DMS 273 treated with DMSO at 0.1 percent for 48 hours (cell line): ENCODE results near the gene RFX3.
"Not testable (repeated sequence)": the region's sequence is repeated elsewhere in the genome, so short reads cannot be mapped to it uniquely, and the experiment has no call there.

ENCODE experiments used
- DNase-seq: peaks from one replicate; lab custom pipeline; 2025; lab: John Stamatoyannopoulos, UW

Gene RFX3

GRCh38 chr9:3343671-3344070 is 182.1 kb downstream of the RFX3 start:
- DNase-seq, result no peak

GRCh38 chr9:3342159-3342777 is 183.5 kb downstream of the RFX3 start:
- no peak for DNase-seq

DNA sequence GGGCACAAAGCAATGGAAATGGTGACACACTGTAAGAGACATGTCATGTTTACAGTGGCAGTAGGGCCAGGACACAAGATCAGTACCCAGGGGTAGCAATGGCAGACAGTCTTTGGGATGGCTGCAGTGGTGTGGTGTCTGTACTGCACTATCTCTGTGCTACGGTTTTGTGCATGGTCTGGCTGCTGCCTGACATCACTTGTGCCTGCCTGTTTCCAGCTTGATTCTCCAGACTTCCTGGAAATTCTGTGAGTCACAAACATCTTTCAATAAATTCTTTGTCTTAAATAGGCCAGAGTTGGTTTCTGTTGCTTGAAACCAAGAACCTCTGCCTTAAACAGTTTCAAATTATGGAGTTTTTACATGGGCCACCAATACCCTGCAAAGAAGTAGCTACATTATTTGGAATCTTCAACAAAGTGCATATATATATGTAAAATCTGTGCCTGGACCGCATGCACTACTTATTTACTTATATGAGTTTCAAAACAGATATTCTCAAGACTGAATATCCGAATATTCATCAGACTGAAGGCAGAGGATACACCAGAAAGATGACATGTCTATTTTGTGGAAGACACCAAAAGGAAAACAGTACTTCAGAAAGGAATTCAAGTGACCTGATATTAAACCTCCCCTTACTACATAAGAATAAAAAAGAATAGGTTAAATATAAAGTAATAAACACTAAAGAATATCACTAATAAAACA is 188.1 kb downstream of the RFX3 start:
- DNase-seq, result no peak

DNA sequence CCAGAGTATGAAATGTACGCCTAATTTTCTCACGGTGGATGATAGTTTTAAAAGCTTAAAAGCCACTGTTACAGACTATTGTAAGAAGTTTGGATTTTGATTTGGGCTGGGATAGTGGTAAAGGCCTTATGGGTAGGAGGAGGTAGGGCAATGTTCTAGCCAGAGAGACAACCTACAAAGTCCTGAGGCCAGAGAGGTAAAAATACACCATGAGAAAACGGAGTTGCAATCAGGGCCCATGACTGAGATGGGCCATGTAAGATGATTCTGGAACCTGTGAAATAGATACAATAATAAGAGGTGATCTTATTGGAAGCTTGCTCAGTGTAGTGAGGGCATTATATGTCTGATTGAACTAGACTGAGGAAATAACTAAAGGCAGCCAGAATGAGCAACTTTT is 188.8 kb downstream of the RFX3 start:
- no peak for DNase-seq

- DNase-seq, result no peak
Measured at GRCh38 chr9:3332802-3333201, 193.0 kb downstream of the RFX3 start.

- no peak for DNase-seq
Measured at GRCh38 chr9:3331801-3332200, 194.0 kb downstream of the RFX3 start.

GRCh38 chr9:3330792-3331420 is 194.9 kb downstream of the RFX3 start:
- no peak for DNase-seq

DNA sequence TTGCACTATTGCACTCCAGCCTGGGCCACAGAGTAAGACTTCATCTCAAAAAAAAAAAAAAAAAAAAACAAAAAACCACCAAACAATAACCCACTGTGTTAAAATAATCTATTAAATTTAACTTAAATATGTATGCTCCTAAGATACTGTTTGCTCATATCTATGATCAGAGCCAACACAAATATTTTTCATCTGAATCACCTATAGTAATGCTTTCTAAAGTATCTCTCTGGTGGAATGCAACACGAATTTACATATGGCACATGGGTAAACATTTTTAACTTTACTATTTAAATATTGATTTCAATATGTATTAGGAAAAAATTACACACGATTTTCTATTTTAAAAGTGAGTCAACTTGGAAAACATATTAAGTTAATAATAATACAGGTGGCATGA is 196.4 kb downstream of the RFX3 start:
- no peak for DNase-seq

DNA sequence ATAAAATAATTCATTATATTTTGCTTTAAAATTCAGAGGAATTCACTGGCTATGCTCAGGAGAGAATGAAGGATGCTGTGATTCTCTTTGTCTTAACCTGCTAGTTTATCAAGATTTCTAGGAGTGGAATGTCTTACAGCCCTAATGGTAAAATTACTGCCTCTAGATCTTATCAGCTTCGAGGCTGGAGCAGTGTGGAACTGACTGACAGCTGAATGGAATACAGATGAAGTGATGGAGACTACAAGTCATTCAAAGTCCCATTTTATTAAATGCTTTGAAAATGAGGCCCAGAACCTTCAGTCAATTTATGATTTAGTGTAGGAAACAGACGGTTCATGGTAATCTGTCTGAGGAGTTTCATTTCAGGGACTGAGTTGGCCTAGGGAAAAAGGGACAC is 202.1 kb downstream of the RFX3 start:
- DNase-seq, result no peak

DNA sequence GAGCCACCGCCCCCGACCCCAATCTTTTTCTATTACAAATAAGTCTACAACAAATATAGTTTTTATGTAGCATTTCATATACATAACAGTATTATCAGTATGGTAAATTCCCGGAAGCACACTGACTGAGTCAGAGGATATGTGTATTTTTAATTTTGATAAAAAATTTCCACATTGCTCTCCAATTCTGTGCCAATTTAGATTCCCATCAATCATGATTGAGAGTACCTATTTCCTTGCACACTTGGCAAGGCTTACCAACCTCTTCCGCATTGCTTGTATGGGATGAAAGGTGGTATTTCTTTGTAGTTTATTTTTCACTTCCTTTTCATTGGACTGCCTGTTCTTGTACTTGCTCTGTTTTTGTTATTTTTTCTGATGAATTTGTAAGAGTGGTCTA is 204.6 kb downstream of the RFX3 start:
- no peak for DNase-seq

- not testable (repeated sequence) for DNase-seq
Measured at GRCh38 chr9:3312595-3312994, 213.2 kb downstream of the RFX3 start.

- no peak for DNase-seq
Measured at GRCh38 chr9:3308609-3309008, 217.2 kb downstream of the RFX3 start.

DNA sequence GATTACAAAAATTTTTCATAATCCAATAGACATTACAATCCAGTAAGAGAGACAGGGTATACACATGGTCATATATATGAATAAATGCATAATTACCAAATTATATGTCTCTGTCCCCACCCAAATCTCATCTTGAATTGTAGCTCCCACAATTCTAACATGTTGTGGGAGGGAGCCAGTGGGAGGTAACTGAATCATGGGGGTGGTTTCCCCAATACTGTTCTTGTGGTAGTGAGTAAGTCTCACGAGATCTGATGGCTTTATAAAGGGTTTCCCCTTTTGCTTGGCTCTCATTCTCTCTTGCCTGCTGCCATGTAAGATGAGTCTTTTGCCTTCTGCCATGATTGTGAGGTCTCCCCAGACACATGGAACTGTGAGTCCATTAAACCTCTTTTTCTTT is 221.4 kb downstream of the RFX3 start:
- DNase-seq, result not testable (repeated sequence)

- DNase-seq, result no peak
Measured at GRCh38 chr9:3299872-3300271, 225.9 kb downstream of the RFX3 start.

- DNase-seq, result no peak
Measured at GRCh38 chr9:3296536-3296935, 229.3 kb downstream of the RFX3 start.

DNA sequence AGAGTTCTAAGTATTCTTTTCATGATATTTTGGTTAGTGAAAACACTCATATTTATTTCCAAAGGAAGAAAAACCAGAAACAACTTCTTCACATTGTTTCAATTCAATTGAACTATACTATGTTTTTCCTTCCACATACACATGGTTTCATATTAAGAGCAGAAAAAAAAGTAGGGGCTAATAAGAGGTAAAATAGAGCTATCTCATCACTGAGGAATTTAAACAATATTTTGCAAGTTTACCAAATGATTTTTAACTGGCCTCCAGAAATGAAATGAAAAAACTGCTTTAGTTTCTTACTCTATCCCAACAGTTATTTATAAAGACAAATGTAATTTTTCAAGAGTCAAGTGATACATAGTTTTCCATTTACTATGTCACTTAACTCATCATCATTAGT is 233.5 kb downstream of the RFX3 start:
- no peak for DNase-seq

GRCh38 chr9:3290231-3290840 is 235.5 kb downstream of the RFX3 start:
- no peak for DNase-seq

DNA sequence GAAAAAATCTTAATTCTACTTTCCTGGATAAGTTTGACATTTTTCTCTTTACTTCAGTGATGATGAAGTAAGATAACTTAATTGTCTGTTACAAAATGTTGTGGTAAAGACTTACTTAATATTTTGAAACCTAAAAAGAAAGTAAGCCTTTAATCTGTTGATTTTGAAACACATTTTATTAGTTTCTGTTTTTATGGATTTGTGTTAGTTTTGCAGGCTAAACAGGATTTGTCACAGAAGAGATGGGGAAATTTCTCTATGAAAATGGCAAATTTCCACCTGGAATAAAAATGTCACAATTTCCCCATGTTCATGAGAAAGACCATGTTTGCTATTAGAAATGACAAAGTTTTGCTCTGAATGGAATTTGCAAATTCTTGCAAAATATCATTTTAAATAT is 237.1 kb downstream of the RFX3 start:
- no peak for DNase-seq

DNA sequence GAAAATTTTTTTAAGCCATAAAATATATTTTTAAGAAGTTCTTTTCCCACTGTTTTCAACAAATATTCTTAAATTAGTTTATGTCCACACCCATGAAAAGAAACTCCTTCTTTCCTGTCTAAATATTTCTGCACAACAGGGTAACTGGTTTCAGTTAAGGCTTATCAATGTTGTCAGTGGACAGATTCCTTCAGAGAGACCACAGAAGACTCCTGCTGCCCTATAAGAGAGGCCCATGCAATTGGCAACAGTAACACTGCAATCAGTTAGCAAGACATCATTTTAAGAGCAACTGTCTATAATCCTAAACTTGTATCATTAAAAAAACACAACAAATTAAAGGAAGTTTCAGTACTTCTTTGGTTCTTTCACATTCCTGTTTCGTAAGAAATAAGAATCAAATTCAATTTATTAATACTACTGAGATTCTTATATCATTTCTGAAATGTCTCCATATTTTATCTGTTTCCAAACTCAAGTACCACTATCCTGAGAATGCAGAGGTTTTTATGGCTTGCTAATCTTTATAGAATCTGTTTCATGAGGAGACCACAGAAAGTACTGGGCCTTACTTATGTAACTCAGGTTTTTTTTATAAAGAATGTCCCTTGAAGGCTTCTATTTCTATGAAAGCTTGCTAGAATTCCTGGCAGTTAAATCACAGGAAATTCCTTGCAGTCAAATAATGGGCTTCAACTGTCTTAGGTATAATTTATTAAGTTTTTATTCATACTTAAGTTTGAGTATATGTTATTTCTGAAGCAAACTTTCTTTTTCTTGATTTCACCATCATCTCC is 240.2 kb downstream of the RFX3 start:
- no peak for DNase-seq

- no peak for DNase-seq
Measured at GRCh38 chr9:3282365-3282764, 243.4 kb downstream of the RFX3 start.

GRCh38 chr9:3281399-3281798 is 244.4 kb downstream of the RFX3 start:
- no peak for DNase-seq

DNA sequence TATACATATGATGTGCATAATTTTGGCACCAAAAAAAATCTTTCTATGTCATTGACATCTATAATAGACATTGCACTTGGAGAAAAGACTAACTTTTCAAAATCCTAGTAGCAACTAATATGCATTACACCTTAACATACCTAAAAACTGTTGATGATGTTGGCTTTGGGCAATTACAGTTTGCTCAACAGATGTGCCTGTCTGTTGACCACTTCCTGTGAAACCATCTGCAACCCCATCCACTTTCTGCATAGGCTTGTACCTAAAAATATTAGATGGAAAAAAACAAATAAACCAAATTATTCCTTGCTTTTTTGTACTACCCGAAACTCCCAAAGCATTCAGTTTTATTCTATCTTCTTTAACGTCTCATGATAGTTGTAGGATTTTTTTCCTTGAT is 248.6 kb downstream of the RFX3 start:
- DNase-seq, result no peak
